ENCODE results near the gene SLC26A11.

Gene SLC26A11

GRCh38 chr17:80225230-80225629, 5.0 kb downstream of the SLC26A11 start:
- no peaks in the 10 kb centered on the region; the same call in 1 of the 2 replicates for H3K4me1 ChIP-seq (ENCODE audit: control insufficient read depth, low read length)
- peaks cover 9% of the 10 kb centered on the region for H3K27me3 ChIP-seq (ENCODE audit: control insufficient read depth, low read length)
- no peak overlapping the region for H3K4me2 ChIP-seq (ENCODE audit: low read length)
- no peaks in the 10 kb centered on the region for H3F3A ChIP-seq (ENCODE audit: control insufficient read depth, insufficient read depth)
- H3K36me3 ChIP-seq (ENCODE audit: control insufficient read depth, low read length) = no peaks in the 10 kb centered on the region
- H3K9me2 ChIP-seq (replicated peaks; ENCODE audit: control insufficient read depth, low read length) = no peaks in the 10 kb centered on the region
- no peaks in the 10 kb centered on the region for H3K79me2 ChIP-seq (ENCODE audit: control insufficient read depth, low read length)
- 0 out of 2 replicates have a peak, but pooled peaks cover 4% of the 10 kb centered on the region for H4K20me1 ChIP-seq (ENCODE audit: control insufficient read depth, insufficient read depth, low read depth, low read length)
- no peak overlapping the region for H3K4me3 ChIP-seq (ENCODE audit: low read length)
- no peaks in the 10 kb centered on the region for H3K9me3 ChIP-seq (ENCODE audit: control insufficient read depth, insufficient read depth, low read length)
- H3K27ac ChIP-seq (ENCODE audit: low read depth, low read length) = no peak overlapping the region
- TF ChIP-seq EZH2phosphoT487 (IDR thresholded peaks at IDR 0.05; ENCODE audit: borderline replicate concordance, low read length) = no peak
- no peak for TF ChIP-seq CTCF (IDR thresholded peaks at IDR 0.05; ENCODE audit: low read depth, low read length, poor library complexity, severe bottlenecking)

- H3K9me3 ChIP-seq (ENCODE audit: control insufficient read depth, insufficient read depth, low read length) = peaks cover 2% of the 10 kb centered on the region
- no peaks in the 10 kb centered on the region for H3K9me2 ChIP-seq (replicated peaks; ENCODE audit: control insufficient read depth, low read length)
- no peak overlapping the region for H3K4me2 ChIP-seq (ENCODE audit: low read length)
- H3F3A ChIP-seq (ENCODE audit: control insufficient read depth, insufficient read depth) = no peaks in the 10 kb centered on the region
- H3K79me2 ChIP-seq (ENCODE audit: control insufficient read depth, low read length) = no peaks in the 10 kb centered on the region
- no peak overlapping the region for H3K27ac ChIP-seq (ENCODE audit: low read depth, low read length)
- no peaks in the 10 kb centered on the region for H3K4me1 ChIP-seq (ENCODE audit: control insufficient read depth, low read length)
- 0 out of 2 replicates have a peak, but pooled peaks cover 4% of the 10 kb centered on the region for H4K20me1 ChIP-seq (ENCODE audit: control insufficient read depth, insufficient read depth, low read depth, low read length)
- no peak overlapping the region for H3K4me3 ChIP-seq (ENCODE audit: low read length)
- H3K36me3 ChIP-seq (ENCODE audit: control insufficient read depth, low read length) = no peaks in the 10 kb centered on the region
- H3K27me3 ChIP-seq (ENCODE audit: control insufficient read depth, low read length) = no peaks in the 10 kb centered on the region
- TF ChIP-seq CTCF (IDR thresholded peaks at IDR 0.05; ENCODE audit: low read depth, low read length, poor library complexity, severe bottlenecking) (no peak), EZH2phosphoT487 (IDR thresholded peaks at IDR 0.05; ENCODE audit: borderline replicate concordance, low read length) (no peak)
Measured at GRCh38 chr17:80227156-80227555, 6.9 kb downstream of the SLC26A11 start.

- Histone ChIP-seq H3K79me2 (ENCODE audit: control insufficient read depth, low read length) (no peaks in the 10 kb centered on the region), H3K9me2 (replicated peaks; ENCODE audit: control insufficient read depth, low read length) (no peaks in the 10 kb centered on the region), H3K36me3 (ENCODE audit: control insufficient read depth, low read length) (no peaks in the 10 kb centered on the region), H3K4me1 (ENCODE audit: control insufficient read depth, low read length) (no peaks in the 10 kb centered on the region), H3K27ac (ENCODE audit: low read depth, low read length) (no peak overlapping the region), H3F3A (ENCODE audit: control insufficient read depth, insufficient read depth) (no peaks in the 10 kb centered on the region), H4K20me1 (ENCODE audit: control insufficient read depth, insufficient read depth, low read depth, low read length) (0 out of 2 replicates have a peak, but pooled peaks cover 4% of the 10 kb centered on the region), H3K27me3 (ENCODE audit: control insufficient read depth, low read length) (no peaks in the 10 kb centered on the region), H3K4me3 (ENCODE audit: low read length) (no peak overlapping the region), H3K9me3 (ENCODE audit: control insufficient read depth, insufficient read depth, low read length) (peaks cover 4% of the 10 kb centered on the region), H3K4me2 (ENCODE audit: low read length) (no peak overlapping the region)
- TF ChIP-seq EZH2phosphoT487 (IDR thresholded peaks at IDR 0.05; ENCODE audit: borderline replicate concordance, low read length) (no peak), CTCF (IDR thresholded peaks at IDR 0.05; ENCODE audit: low read depth, low read length, poor library complexity, severe bottlenecking) (no peak)
Measured at GRCh38 chr17:80227666-80228065, 7.4 kb downstream of the SLC26A11 start.

All from DOHH2 (cell line).